ENCODE results near the gene HMG20A.
"Not testable (repeated sequence)": the region's sequence is repeated elsewhere in the genome, so short reads cannot be mapped to it uniquely, and the experiment has no call there.

Gene HMG20A

GRCh38 chr15:77391372-77391951 is 29.2 kb upstream of the HMG20A start:
- TF ChIP-seq POLR2A (IDR thresholded peaks at IDR 0.05; ENCODE audit: low read depth, low read length) (no peak), TAF1 (IDR thresholded peaks at IDR 0.05; ENCODE audit: borderline replicate concordance, low read depth, low read length) (no peak), POLR2AphosphoS5 (IDR thresholded peaks at IDR 0.05; ENCODE audit: low read depth, low read length) (no peak)
- FAIRE-seq: no peak
- DNase-seq (ENCODE audit: insufficient read length): no peak

GRCh38 chr15:77392762-77393470 is 27.8 kb upstream of the HMG20A start:
- FAIRE-seq: no peak
- no peak for DNase-seq (ENCODE audit: insufficient read length)
- no peak for TF ChIP-seq POLR2AphosphoS5 (IDR thresholded peaks at IDR 0.05; ENCODE audit: low read depth, low read length)
- TF ChIP-seq TAF1 (IDR thresholded peaks at IDR 0.05; ENCODE audit: borderline replicate concordance, low read depth, low read length): no peak

- DNase-seq (ENCODE audit: insufficient read length) (no peak), FAIRE-seq (no peak)
- no peak for TF ChIP-seq POLR2A (IDR thresholded peaks at IDR 0.05; ENCODE audit: low read depth, low read length)
Observed at GRCh38 chr15:77393471-77393840, 27.2 kb upstream of the HMG20A start.

GRCh38 chr15:77395013-77395774 is 25.5 kb upstream of the HMG20A start:
- no peak for FAIRE-seq
- no peak for DNase-seq (ENCODE audit: insufficient read length)
- TF ChIP-seq POLR2AphosphoS5 (IDR thresholded peaks at IDR 0.05; ENCODE audit: low read depth, low read length): no peak
- no peak for TF ChIP-seq TAF1 (IDR thresholded peaks at IDR 0.05; ENCODE audit: borderline replicate concordance, low read depth, low read length)
- TF ChIP-seq POLR2A (IDR thresholded peaks at IDR 0.05; ENCODE audit: low read depth, low read length): no peak

GRCh38 chr15:77396692-77397091 is 24.0 kb upstream of the HMG20A start:
- DNase-seq (ENCODE audit: insufficient read length) (no peak), FAIRE-seq (no peak)
- no peak for TF ChIP-seq POLR2A (IDR thresholded peaks at IDR 0.05; ENCODE audit: low read depth, low read length)
- TF ChIP-seq TAF1 (IDR thresholded peaks at IDR 0.05; ENCODE audit: borderline replicate concordance, low read depth, low read length): no peak
- TF ChIP-seq POLR2AphosphoS5 (IDR thresholded peaks at IDR 0.05; ENCODE audit: low read depth, low read length): no peak

GRCh38 chr15:77398927-77399326 is 21.8 kb upstream of the HMG20A start:
- FAIRE-seq: no peak
- no peak for DNase-seq (ENCODE audit: insufficient read length)
- no peak for TF ChIP-seq POLR2A (IDR thresholded peaks at IDR 0.05; ENCODE audit: low read depth, low read length)

GRCh38 chr15:77400258-77400657 is 20.4 kb upstream of the HMG20A start:
- DNase-seq (ENCODE audit: insufficient read length): no peak
- TF ChIP-seq POLR2A (IDR thresholded peaks at IDR 0.05; ENCODE audit: low read depth, low read length) (no peak), TAF1 (IDR thresholded peaks at IDR 0.05; ENCODE audit: borderline replicate concordance, low read depth, low read length) (no peak), POLR2AphosphoS5 (IDR thresholded peaks at IDR 0.05; ENCODE audit: low read depth, low read length) (no peak)
- FAIRE-seq: peak; percentile 65

GRCh38 chr15:77402740-77403379 is 17.8 kb upstream of the HMG20A start:
- FAIRE-seq: peak; percentile 44
- TF ChIP-seq POLR2AphosphoS5 (IDR thresholded peaks at IDR 0.05; ENCODE audit: low read depth, low read length) (no peak), POLR2A (IDR thresholded peaks at IDR 0.05; ENCODE audit: low read depth, low read length) (no peak), TAF1 (IDR thresholded peaks at IDR 0.05; ENCODE audit: borderline replicate concordance, low read depth, low read length) (no peak)
- DNase-seq (ENCODE audit: insufficient read length): no peak

- not testable (repeated sequence) for DNase-seq (ENCODE audit: insufficient read length); FAIRE-seq
Observed at GRCh38 chr15:77406173-77406759, 14.4 kb upstream of the HMG20A start.

- no peak for DNase-seq (ENCODE audit: insufficient read length)
- FAIRE-seq: no peak
- no peak for TF ChIP-seq POLR2AphosphoS5 (IDR thresholded peaks at IDR 0.05; ENCODE audit: low read depth, low read length)
- TF ChIP-seq TAF1 (IDR thresholded peaks at IDR 0.05; ENCODE audit: borderline replicate concordance, low read depth, low read length): no peak
- TF ChIP-seq POLR2A (IDR thresholded peaks at IDR 0.05; ENCODE audit: low read depth, low read length): no peak
Observed at GRCh38 chr15:77406846-77407245, 13.8 kb upstream of the HMG20A start.

- DNase-seq (ENCODE audit: insufficient read length) (no peak), FAIRE-seq (peak; percentile 88)
- no peak for TF ChIP-seq POLR2AphosphoS5 (IDR thresholded peaks at IDR 0.05; ENCODE audit: low read depth, low read length)
- TF ChIP-seq POLR2A (IDR thresholded peaks at IDR 0.05; ENCODE audit: low read depth, low read length): no peak
- TF ChIP-seq TAF1 (IDR thresholded peaks at IDR 0.05; ENCODE audit: borderline replicate concordance, low read depth, low read length): no peak
Observed at GRCh38 chr15:77409259-77410156, 11.2 kb upstream of the HMG20A start.

GRCh38 chr15:77410157-77410500 is 10.6 kb upstream of the HMG20A start:
- FAIRE-seq; DNase-seq (ENCODE audit: insufficient read length): not testable (repeated sequence)

Data from GM12892 (cell line).